HG03457 (cell line): ENCODE measurements around the gene FUNDC2.

Source experiments
- ATAC-seq: cut with Tn5 transposase; IDR thresholded peaks from one replicate; pipeline ENCODE4 v1.9.1; 2021; ENCODE audit warnings: moderate number of reproducible peaks; ENCODE audit not compliant: unreplicated experiment

FUNDC2 gene

GRCh38 chrX:155068165-155068564 lies 41.5 kb downstream of the FUNDC2 start:
- no peak for ATAC-seq

GRCh38 chrX:155069414-155069813 lies 42.8 kb downstream of the FUNDC2 start:
- no peak for ATAC-seq

DNA sequence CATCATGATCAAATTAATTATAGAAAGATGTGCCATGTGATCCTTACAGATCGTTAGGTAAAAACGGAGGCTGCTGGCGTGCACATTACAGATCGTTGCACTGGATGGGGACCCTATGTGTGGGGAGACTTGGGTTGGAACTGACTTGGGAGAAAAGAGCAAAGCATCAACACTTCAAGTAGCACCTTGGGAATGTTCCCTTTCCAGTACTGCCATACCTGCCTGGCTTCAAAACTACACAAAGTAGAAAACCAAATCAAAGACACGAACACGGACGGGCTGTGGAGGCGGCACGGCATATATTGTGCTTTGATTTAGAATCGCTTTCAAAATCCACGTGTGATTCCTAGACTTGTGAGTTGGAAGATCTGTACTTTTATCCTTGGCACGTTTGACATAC lies 43.4 kb downstream of the FUNDC2 start:
- ATAC-seq: no peak

DNA sequence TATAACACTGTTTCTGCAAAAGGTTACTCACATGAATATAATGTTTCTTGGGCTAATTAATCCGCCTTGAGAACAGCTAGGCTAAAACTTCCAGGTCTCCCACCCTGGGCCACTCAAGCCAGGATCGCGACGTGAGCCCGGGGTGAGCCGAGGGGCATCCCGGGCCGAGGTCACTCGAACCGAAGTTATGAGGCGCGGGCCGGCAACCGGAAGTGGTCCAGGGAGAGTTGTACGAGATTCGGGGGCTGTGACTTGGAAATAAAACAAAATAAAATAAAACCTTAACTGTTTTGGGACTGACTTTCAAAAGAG lies 44.0 kb downstream of the FUNDC2 start:
- ATAC-seq: peak; percentile 18

GRCh38 chrX:155070975-155071693 lies 44.5 kb downstream of the FUNDC2 start, which contains the start of the genes BRCC3, CMC4 and MTCP1:
Gene BRCC3 (plus strand): TSS chrX:155071508. CDS start chrX:155071528, 20 bp downstream.
Gene CMC4 (minus strand): TSS chrX:155071136. CDS start chrX:155064023, 7,113 bp downstream.
Gene MTCP1 (minus strand): TSS chrX:155071136. CDS start chrX:155066010, 5,126 bp downstream.
- ATAC-seq: peak; percentile 82

DNA sequence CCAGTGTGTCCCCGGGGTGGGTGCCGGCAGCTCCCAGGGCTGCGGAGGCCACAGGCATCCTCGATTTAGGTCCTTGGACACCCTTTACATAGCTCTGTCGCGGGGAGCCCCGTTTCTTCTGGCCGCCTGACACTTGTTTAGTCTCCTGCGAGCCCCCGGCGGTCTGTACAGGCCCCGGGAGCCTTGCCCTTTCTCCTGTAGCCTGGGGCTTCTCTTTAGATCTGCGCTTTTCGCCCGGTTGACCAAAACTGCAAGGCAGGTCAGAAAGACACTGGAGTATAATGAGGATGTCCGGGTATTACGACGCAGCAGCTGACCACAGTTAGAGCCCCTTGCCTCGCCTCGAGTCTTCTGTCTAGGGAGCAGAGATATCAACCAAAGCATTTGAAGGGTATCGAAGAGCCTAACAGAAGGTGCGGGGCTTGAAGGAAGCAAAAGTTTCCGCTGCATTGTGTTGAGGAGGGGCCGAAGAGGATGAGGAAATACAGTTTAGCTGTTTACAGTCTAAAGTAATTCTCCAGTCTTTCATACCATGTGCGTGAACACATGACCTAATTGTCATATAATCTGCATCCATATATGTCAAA lies 45.1 kb downstream of the FUNDC2 start:
- peak; percentile 18 for ATAC-seq

- no peak for ATAC-seq
Measured at GRCh38 chrX:155086202-155086840, 59.7 kb downstream of the FUNDC2 start.

DNA sequence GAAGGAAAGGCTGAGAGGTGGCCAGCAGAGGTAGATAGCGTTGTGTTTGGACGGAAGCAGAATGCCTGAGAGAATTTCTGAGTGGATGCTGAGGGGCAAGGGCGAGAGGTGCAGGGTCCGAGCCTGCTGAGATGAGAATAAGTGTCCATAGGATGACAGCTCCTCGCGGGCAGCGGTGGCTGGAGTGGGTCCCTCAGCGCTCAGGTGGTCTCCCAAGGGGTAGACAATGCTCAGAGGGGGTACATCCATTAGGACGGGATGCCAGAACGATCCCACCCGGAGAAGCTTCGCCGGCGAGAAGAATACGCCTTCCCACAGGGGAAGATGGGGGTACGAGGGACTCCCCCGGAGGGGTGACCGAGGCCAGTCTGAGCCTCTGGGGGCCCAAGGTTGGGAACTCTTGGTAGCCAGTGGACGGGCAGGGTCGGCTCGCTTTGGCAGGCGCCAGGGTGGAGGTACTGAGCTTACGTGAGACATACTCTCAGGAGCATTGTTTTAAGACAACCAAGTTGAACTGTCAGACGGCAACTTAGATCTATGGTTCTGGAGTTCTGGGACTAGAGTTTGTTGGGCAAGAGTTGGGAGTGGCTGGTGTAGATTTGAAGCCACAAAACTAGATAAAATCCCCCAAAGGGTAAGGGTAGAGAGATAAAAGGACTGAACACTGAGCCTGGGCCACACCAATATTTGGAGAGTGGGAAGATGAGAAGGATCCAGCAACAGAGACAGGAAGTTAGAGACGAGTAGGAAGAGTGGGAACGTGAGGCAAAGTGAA lies 60.5 kb downstream of the FUNDC2 start:
- ATAC-seq: no peak

- ATAC-seq: no peak
Measured at GRCh38 chrX:155094468-155095061, 67.9 kb downstream of the FUNDC2 start.

DNA sequence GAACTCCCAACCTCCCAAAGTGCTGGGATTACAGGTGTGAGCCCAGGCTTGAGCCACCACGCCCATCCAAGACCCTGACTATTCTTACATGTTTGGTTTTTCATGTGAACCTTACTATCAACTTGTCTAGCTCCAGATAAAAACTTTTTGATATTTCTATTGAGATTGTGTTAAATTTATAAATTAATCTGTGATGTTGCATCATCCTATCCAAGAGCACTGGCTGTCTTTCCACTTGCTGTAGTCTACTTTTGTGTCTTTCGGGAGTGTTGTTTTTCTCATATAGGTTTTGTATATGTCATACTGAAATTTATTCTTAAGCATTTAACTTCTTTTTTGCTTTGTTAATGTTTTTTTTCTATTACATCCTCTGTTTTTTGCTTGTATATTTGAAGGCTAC lies 79.3 kb downstream of the FUNDC2 start:
- ATAC-seq: no peak

GRCh38 chrX:155108427-155108826 lies 81.8 kb downstream of the FUNDC2 start:
- ATAC-seq: no peak
